HG03060 (cell line): ENCODE measurements around the gene SLCO2A1.

Experiments
- ATAC-seq: cut with Tn5 transposase; IDR thresholded peaks from one replicate; pipeline ENCODE4 v1.9.1; 2021; ENCODE audit warnings: low read depth, moderate number of reproducible peaks; ENCODE audit not compliant: unreplicated experiment

The SLCO2A1 gene

DNA sequence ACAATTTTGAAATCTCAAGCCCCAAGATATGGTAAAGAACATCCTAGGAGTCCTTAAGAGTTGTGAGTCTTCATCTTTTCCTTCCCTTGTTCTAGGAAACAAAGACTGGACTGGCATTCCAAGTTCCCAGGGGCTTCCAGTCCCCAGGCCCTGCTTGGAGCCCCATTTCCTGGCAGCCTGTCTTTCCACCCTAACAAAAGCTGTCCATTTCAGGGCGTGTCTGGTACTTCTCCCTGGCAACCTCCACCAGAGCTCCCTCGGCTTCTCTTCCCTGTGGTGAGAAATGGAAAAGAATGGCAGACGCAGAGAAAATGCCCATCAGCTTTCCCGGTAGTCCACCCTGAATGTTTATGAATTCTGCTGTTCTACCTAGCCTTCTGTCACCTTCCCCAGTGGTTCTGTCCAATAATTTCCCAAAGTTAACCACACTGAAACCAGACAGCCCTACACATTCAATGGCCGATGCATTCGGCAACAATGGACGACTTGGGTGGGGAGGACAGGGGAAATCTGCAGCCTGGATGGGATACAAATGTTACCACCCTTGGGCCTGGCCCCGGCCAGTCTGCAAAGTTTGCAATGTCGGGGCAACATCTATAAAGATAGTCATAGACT is 140.9 kb downstream of the SLCO2A1 start:
- ATAC-seq = no peak

DNA sequence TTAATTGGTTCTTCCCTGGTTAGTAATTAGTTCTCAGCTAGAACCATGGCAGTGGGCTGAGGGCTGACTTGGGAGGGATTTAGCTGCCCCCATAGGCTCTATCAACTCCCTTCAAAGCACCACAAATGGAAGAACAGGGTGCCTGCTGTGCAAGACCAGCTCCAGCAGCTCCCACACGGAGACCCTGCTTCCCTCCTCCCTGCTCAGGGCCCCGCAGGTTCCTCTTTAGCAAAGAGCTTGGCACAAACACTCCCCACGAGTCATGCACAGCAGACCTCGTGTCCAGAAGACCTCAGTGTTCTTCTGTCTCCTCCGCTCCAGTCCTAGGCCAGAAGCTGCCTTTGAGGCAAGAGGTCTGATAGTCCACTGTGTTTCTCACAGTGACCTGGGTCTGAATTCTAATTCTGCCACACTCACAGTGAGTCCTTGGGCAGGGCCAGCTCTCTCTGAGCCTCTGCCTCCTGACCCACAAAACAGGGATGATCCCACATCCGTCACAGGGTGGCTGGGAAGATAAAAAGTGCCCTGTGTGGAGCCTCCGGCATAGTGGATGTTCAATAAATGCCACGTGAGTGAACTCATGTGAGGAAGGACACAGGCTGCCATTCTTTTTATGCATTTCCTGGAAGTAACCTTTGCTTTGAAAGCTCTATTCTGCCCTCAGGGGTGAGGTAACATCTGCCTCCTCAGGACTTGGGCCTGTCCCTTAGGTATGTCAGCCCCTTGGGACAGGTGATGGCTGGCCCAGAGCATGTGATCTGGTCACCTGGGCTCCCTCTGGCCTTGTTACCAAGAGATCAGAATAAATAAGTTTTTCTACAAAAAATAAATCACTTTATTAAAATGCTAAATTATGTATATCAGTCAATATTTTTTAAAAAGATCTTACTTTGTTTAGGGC is 141.7 kb downstream of the SLCO2A1 start:
- no peak for ATAC-seq

DNA sequence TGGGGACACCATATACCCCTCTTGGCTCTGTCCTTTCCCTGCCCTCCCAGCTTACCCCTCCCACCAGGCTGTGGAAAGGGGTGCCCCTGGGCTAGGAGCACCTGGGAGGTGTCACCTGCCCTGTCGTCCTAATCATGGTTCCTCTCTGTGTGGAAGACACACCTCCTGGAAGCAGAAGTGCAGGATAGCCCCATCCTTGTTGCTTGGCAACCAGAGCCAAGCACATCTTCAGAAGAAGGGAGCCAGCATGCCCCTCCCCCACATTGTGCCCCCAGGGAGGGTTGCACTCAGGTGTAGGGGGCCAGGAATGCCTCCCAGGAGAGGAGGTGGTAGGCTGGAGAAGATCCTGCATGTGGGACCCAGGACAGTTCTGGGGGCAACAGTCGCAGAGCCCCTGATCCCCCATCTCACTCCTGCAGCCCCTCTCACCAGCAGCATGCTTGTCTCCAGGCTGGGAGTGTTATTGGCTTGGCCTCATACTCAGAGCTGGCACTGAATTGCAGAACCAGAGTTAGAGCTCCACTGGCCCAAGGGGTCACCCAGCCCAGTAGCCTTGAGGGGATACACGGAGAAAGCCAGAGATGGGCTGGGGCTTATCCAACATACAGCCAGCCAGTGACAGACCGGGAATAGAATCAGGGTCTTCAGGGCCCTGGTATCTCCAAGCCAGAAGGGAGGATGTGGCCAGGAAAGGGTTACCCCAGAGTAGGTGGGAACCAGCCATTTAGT is 142.5 kb downstream of the SLCO2A1 start:
- no peak for ATAC-seq

DNA sequence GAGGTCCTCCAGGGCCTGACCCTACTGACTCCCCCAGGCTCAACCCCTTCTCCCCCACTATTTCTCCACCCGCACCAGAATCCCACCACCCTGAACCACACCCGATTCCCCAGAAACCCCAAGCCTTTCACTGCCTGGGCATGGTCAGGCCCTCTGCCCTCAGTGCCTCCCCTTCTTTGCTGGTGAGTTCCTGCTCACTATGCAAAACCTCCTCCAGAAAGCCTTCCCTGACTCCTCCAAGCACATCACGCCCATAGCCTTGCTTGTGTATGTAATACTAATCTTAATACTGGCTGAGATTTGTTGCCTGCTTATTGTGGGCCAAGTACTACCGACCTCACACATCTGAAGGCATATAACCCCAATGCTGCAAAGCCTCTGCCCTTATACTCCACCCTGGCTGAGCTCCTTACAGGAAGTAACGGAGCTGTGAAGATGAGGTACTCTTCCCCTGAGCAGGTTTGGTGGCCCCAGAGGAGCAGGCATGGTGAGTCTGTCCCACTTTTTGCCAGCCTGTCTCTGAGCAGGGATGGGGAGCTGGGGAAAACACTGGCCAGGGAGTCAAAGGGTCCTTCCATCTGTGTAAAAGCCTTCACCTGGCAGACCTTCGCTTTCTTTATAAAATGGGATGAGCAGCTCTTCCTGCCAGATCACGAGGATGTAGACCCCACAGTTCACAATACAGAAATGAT is 143.5 kb downstream of the SLCO2A1 start:
- no peak for ATAC-seq

DNA sequence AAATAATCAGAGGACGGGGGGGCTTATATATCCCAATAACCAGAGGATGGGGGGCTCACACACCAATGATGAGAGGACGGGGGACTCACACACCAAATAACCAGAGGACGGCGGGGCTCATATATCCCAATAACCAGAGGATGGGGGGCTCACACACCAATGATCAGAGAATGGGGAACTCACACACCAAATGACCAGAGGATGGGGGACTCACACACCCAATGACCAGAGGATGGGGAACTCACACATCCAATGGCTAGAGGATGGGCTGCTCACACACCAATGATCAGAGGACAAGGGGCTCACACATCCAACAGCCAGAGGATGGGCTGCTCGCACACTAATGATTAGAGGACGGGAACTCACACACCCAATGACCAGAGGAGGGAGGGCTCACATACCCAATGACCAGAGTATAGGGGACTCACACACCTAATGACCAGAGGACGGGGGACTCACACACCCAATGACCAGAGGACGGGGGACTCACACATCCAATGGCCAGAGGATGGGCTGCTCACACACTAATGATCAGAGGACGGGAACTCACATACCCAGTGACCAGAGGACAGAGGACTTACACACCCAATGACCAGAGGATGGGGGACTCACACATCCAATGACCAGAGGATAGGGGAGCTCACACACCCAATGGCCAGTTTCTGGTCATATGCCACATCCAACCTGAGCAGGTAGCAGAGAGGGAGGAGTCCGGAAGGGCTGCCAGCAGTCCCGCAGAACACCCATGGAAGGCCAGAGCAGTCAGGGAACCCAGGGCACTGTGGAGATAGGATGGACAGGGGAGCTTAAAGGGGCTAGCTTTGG is 144.6 kb downstream of the SLCO2A1 start:
- no peak for ATAC-seq

DNA sequence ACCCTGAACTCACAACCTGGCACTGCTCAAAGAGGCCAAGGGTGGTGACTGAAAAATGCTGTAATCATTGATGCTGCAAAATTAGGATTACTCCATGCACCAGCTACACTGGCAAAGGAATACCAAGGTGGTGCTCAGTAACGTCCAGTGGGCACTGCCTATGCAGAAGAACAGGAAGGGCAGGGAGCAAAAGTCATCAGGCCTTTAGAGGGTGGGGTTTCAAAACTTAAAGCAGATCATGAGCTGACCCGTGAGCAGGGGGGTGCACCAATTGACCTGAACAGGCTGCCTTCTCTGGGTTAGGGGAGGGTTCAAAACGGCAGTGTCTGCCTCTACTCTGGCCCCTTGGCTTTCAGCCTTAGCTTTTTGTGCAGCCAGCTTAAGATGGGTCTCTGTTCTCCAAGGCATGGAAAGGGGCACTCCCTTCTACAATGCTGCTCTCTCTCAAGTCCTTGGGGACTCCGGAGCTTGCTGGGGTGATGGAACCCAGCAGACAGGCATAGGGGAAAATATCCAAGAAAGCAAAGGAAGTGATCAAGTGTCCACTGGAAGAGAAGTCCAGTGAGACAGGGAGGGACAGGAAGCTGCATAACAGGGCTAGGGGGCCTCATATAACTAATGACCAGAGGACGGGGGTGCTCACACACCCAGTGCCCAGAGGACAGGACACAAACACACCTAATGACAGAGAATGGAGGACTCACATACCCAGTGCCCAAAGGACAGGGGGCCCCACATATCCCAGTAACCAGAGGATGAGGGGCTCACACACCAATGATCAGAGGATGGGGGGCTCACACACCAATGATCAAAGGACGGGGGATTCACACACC is 145.5 kb downstream of the SLCO2A1 start:
- no peak for ATAC-seq

DNA sequence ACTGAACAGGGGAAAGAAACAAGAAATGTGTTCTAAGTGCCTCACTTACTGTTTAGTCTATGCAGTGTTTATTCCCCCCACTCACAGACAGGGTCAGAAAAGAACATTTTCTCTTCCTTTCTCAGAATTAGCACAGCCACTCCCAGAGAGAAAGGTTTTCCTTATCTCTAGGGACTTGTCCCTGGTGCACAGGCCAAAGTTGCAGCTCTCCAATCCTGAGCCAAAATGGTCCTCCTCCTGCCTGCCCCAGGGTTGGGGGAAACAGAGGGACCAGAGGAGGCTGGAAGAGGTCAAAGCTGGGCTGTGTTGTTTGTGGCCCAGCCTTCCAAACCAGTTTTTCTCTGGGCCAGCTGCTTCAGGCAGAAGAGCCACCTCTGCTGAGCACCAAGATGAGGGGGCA is 146.1 kb downstream of the SLCO2A1 start:
- no peak for ATAC-seq

DNA sequence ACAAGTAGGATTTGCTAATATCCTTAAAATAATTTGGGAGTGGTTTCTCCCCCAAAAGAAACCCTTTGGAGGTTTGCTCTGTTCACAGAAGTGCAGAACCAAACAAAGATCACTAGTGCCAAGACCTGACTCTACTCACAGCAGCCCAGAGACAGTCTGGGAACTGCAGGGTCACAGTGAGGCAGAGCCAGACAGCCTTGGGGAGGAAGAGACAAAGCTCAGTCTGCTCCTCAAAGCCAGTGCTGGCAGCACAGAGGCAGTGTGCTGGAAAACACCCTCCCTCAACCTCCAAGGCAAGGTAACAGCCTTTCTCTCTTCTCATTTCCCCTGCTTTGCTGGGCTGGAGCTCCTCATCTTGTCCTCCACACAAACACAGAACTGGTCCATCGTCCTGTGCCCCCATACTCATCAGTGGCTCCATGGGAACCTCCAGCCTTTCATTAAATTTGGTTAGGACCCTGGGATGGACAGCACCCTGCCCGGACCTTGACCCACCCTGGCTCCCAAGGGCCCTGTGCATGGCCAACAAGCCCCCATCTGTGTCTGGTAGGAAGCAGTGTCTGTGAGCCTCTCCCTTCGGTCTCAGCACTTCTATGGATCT is 146.6 kb downstream of the SLCO2A1 start:
- ATAC-seq = no peak

DNA sequence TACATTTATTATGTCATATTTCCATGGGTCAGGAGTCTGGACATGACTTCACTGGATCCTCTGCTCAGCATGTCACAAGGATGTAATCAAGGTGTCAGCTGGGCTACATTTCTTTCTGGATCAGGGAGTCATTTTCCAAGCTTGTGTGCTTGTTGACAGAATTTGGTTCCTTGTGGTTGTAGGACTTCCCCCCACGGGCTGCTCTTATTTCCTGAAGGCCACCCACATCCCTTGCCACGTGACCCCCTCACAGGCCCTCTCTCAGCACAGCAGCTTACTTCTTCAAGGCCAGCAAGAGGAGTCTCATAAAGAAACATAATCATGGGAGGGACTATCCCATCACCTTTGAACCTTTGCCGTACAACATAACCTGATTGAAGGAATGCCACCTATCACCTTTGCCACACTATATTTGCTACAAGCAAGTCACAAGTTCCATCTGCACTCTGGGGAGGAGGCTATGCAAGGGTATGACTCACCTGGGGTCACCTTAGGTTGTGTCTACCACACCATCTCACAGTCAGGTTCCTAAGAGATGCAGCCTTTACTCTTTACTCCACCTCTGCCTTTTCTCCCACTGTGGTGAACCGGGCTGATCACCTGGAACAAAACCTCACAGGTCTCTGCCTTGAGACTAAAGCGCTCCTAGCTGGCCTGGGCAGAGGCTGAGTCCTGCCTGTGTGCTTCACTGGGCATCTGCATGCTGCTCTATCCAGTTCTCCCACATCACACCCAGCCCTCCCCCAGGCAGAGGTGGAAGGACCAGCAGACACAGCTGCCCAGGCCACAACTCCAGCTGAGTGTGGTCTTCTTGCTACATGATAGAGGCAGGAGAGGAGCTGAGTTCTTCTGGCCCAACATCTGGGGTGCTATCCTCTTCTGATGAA is 147.5 kb downstream of the SLCO2A1 start:
- no peak for ATAC-seq

DNA sequence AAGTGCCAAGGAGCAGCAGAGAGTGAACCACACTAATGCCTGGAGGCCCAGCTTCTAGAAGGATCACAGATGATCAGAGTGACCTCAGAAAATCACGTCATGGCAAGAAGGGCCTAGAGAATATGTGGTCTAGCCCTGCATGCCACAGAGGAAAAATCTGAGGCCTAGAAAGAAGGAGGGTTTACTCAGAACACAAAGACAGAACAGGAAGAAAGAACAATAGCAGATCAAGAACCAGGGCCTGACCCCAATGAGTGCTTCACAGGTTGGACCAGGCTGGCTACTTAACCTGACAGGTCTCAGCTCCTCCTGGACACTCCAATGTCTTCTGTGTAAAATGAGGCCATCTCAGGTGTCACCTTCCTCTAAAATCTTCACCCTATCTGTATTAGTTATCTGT is 148.2 kb downstream of the SLCO2A1 start:
- ATAC-seq = no peak

DNA sequence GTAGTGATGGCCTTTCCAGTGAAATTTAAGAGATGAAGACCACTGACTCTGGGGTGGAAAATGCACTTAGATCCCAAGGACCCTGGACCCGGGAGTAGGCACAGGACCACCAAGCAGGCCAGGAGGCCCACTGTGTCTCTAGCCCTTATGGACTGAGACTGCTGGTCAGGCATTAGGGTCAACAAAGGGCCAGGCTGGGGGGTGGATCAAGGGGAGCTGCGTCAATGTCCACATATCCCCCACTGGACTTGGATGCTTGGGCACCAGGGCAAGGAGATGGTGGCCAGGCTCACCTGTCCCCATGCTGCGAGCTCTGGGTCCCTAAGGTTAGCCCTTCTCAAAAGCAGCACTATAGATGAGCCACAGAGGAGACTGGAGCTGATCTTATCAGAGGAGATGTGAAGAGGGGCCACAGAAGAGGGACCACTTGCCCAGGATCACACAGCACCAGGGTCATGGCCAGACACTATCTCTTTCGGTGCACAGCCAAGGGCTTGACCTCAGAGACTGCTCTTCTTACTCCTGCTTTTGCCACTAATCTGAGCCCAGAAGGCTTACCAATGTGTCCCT is 148.8 kb downstream of the SLCO2A1 start:
- ATAC-seq = no peak

DNA sequence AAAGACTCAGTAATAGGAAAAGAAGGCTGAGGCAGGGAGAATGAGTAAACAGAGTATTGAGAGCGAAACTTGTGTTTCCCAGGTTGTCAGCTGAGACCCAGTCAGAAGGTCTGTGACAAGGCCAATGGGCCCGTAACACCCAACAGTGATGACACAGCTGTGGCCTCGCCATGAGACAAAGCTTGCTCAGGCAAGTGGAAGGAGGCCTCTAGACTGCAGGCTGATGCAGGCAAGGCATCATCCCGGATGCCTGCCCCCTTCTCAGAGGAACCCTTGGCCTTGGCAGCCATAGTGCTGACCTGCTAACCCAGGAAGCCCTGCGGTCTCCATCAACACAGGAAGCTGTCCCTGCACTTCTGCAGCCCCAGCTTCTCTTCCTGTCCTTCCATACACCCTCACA is 149.4 kb downstream of the SLCO2A1 start:
- no peak for ATAC-seq

DNA sequence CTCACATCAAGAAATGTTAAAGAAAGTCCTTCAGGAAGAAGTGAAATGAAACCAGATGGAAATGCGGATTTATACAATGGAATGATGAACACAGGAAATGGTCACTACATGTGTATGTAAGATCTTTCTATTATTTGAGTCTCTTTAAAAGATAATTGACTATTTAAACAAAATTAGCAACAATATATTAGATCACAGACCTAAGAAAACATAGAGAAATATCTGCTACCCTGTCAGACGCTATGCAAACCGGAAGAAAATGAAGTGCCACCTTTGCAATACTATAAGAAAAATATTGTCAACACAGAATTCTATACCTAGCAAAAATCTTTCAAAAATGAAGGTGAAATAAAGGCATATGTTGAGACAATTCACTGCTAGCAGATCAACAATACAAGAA is 151.2 kb downstream of the SLCO2A1 start:
- ATAC-seq = no peak
